ENCODE results near the gene SMIM17. TPM values are rescaled to one million over a fixed set of nuclear protein-coding genes. Genes with fewer than 3 reads are reported as not detected.

SMIM17 gene
- total RNA-seq, 1 donor from 2014 or later = 2.4 TPM

DNA sequence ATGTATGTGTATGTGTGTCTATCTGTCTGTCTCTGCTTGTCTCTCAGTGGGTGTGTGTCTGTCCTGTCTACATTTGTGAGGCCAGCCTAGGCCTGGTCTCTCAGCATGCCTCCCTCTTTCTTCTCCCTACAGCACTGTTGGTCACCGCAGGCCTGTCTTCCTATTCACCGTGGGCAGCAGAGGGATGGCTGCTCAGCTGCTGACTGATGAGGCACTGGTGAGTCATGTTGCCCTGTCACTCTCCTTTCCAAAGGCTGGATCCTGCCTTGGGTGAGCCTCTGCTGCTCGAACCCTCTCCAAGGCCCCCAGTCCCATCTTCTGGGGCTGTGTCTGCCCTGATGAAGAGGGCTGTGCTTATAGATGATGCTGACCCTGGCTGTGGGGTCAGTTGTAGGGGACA is 41.6 kb upstream of the SMIM17 start:
- H3K4me2 ChIP-seq = no peak overlapping the region
- DNase-seq (ENCODE audit: low spot score) = no peak
- Mint-ChIP-seq H3K9me3 (peaks cover 90% of the 10 kb centered on the region), H3K27me3 (ENCODE audit: insufficient read depth, low read depth) (peaks cover 4% of the 10 kb centered on the region), H3K4me1 (no peaks in the 10 kb centered on the region), H3K27ac (no peak overlapping the region), H3K36me3 (peaks cover 88% of the 10 kb centered on the region), H3K4me3 (no peak overlapping the region)
- H3K4me3 ChIP-seq = no peak overlapping the region
- no peak overlapping the region for H3K9ac ChIP-seq
- peaks cover 10% of the 10 kb centered on the region for H3K9me3 ChIP-seq (ENCODE audit: low read depth)
- H3K4me1 ChIP-seq = no peaks in the 10 kb centered on the region
- no peaks in the 10 kb centered on the region for H3K27me3 ChIP-seq
- H2AFZ ChIP-seq (replicated peaks) = no peak overlapping the region
- H3F3A ChIP-seq (ENCODE audit: low read depth) = no peaks in the 10 kb centered on the region
- TF ChIP-seq EZH2 (IDR thresholded peaks at IDR 0.05) = no peak
- TF ChIP-seq, protein P1, sequence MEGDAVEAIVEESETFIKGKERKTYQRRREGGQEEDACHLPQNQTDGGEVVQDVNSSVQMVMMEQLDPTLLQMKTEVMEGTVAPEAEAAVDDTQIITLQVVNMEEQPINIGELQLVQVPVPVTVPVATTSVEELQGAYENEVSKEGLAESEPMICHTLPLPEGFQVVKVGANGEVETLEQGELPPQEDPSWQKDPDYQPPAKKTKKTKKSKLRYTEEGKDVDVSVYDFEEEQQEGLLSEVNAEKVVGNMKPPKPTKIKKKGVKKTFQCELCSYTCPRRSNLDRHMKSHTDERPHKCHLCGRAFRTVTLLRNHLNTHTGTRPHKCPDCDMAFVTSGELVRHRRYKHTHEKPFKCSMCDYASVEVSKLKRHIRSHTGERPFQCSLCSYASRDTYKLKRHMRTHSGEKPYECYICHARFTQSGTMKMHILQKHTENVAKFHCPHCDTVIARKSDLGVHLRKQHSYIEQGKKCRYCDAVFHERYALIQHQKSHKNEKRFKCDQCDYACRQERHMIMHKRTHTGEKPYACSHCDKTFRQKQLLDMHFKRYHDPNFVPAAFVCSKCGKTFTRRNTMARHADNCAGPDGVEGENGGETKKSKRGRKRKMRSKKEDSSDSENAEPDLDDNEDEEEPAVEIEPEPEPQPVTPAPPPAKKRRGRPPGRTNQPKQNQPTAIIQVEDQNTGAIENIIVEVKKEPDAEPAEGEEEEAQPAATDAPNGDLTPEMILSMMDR (IDR thresholded peaks at IDR 0.05) = no peak
- no peak for TF ChIP-seq EZH2phosphoT487 (IDR thresholded peaks at IDR 0.05)
- H3K27ac ChIP-seq = no peak overlapping the region
- H3K79me2 ChIP-seq (ENCODE audit: low read depth) = peaks cover 92% of the 10 kb centered on the region
- H3K36me3 ChIP-seq = peaks cover 32% of the 10 kb centered on the region
- no peaks in the 10 kb centered on the region for H4K20me1 ChIP-seq (ENCODE audit: low read depth)

DNA sequence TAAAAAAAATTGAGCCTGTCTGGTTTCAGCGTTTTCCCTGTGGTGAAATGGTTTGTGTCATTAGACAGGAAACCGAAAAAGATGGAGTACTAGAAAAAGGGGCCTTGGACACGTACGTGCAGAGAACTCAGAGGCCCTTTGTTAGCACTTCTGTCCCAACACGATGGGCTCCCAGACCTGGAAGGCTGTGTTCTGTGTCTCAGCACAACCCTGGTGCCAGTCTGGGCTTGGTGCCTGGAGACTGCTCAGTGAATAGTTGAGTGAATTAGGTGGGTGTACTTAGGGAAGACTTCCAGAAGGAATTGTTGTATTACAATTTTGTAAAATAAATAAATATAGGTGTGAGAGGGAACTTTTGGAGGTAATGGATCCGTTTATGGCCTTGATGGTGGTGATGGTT is 39.1 kb upstream of the SMIM17 start:
- Histone ChIP-seq H2AFZ (replicated peaks) (no peak overlapping the region), H4K20me1 (ENCODE audit: low read depth) (no peaks in the 10 kb centered on the region), H3K79me2 (ENCODE audit: low read depth) (peaks cover 92% of the 10 kb centered on the region), H3K36me3 (peaks cover 24% of the 10 kb centered on the region), H3K27ac (no peak overlapping the region), H3K9ac (no peak overlapping the region), H3K9me3 (ENCODE audit: low read depth) (peaks cover 10% of the 10 kb centered on the region), H3K27me3 (no peaks in the 10 kb centered on the region), H3K4me3 (no peak overlapping the region), H3K4me2 (no peak overlapping the region), H3F3A (ENCODE audit: low read depth) (no peaks in the 10 kb centered on the region), H3K4me1 (no peaks in the 10 kb centered on the region)
- Mint-ChIP-seq H3K27me3 (ENCODE audit: insufficient read depth, low read depth) (peaks cover 6% of the 10 kb centered on the region), H3K9me3 (peaks cover 90% of the 10 kb centered on the region), H3K36me3 (peaks cover 86% of the 10 kb centered on the region), H3K27ac (no peak overlapping the region), H3K4me1 (no peaks in the 10 kb centered on the region), H3K4me3 (no peak overlapping the region)
- no peak for DNase-seq (ENCODE audit: low spot score)
- TF ChIP-seq EZH2phosphoT487 (IDR thresholded peaks at IDR 0.05) (no peak), EZH2 (IDR thresholded peaks at IDR 0.05) (no peak)
- TF ChIP-seq, protein P1 (IDR thresholded peaks at IDR 0.05) = no peak

DNA sequence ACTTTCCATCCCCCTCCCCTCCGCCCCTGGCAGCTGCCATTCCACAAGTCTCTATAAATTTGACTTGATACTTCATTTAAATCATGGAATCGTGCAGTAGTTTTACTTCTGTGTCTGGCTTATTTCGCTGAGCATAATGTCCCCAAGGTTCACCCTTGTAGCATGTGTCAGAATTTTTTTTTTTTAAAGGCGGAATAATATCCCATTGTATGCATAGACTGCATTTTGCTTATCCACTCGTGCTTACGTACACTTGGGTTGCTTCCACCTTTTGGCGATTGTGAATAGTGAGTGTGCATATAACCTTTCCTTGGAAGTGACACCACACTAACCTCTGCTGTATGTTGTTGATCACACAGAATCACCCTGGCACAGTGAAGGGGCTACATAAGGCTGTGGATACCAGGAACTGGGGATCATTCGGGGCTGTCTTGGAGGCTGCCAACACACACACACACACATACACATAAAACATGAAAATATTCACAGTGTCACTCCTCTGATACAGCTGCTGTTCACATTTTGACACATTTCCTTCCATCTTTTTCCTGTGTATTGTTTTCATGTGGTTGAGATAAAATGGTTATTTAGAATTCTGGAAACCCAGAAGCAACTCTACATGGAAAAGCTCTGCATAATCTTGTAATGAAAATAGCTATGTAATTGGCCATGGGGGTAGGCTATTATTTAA is 34.5 kb upstream of the SMIM17 start:
- Mint-ChIP-seq H3K27ac (no peak overlapping the region), H3K36me3 (peaks cover 83% of the 10 kb centered on the region), H3K9me3 (peaks cover 92% of the 10 kb centered on the region), H3K4me1 (no peaks in the 10 kb centered on the region), H3K27me3 (ENCODE audit: insufficient read depth, low read depth) (peaks cover 3% of the 10 kb centered on the region), H3K4me3 (no peak overlapping the region)
- Histone ChIP-seq H3K4me2 (no peak overlapping the region), H4K20me1 (ENCODE audit: low read depth) (no peaks in the 10 kb centered on the region), H3K9ac (no peak overlapping the region), H3K27me3 (no peaks in the 10 kb centered on the region), H3K79me2 (ENCODE audit: low read depth) (peaks cover 83% of the 10 kb centered on the region), H3F3A (ENCODE audit: low read depth) (no peaks in the 10 kb centered on the region), H3K4me3 (no peak overlapping the region), H3K4me1 (no peaks in the 10 kb centered on the region), H2AFZ (replicated peaks) (no peak overlapping the region), H3K27ac (no peak overlapping the region), H3K9me3 (ENCODE audit: low read depth) (peaks cover 2% of the 10 kb centered on the region), H3K36me3 (peaks cover 11% of the 10 kb centered on the region)
- no peak for DNase-seq (ENCODE audit: low spot score)
- TF ChIP-seq EZH2 (IDR thresholded peaks at IDR 0.05) = no peak
- TF ChIP-seq, protein P1 (IDR thresholded peaks at IDR 0.05) = no peak

Measured in neural progenitor cell (in vitro differentiated cells).